ENCODE data around the gene HSCB.
"Not testable (repeated sequence)": the region's sequence is repeated elsewhere in the genome, so short reads cannot be mapped to it uniquely, and the experiment has no call there.

GRCh38 chr22:28762000-28762399 is 20.2 kb downstream of the HSCB start:
- not testable (repeated sequence) for TF ChIP-seq POLR2AphosphoS5 (IDR thresholded peaks at IDR 0.05); MXI1 (conservative IDR thresholded peaks at IDR 0.05; ENCODE audit: poor library complexity, severe bottlenecking)

Data from neural cell (in vitro differentiated cells).